HepG2 (cell line): ENCODE data around the gene TECTB.

Experiments used
- POLR2AphosphoS5 ChIP-seq: IDR thresholded peaks from 2 replicates; pipeline ENCODE4 v1.6.1; 2012; ENCODE audit warnings: low read depth, low read length
- RAD21 ChIP-seq: fragments of 450-650 bp; formaldehyde crosslinking; IDR thresholded peaks from 2 replicates; pipeline ENCODE4 v1.5.0; 2020; ENCODE audit warnings: mild to moderate bottlenecking
- TCF7 ChIP-seq: sonication (generic); IDR thresholded peaks from 2 replicates; pipeline ENCODE4 v1.6.1; 2016; ENCODE audit warnings: antibody characterized with exemption, low read depth
- ZMAT5 ChIP-seq: sonication (generic); formaldehyde crosslinking; IDR thresholded peaks from 2 replicates; pipeline ENCODE4 v1.5.0; 2020; ENCODE audit warnings: mild to moderate bottlenecking, low read depth, missing genetic modification reagents, borderline replicate concordance

GRCh38 chr10:112349521-112350085 lies 66.4 kb downstream of the TECTB start:
- TF ChIP-seq POLR2AphosphoS5 (no peak), RAD21 (CRISPR knock-in tag) (no peak), TCF7 (no peak), ZMAT5 (CRISPR knock-in tag) (no peak)
